ENCODE results near the gene AMY1A.
"Not testable (repeated sequence)": the region's sequence is repeated elsewhere in the genome, so short reads cannot be mapped to it uniquely, and the experiment has no call there.

GRCh38 chr1:103700669-103701068 is 45.1 kb downstream of the AMY1A start:
- not testable (repeated sequence) for TF ChIP-seq EZH2phosphoT487 (IDR thresholded peaks at IDR 0.05; ENCODE audit: unreplicated experiment); POLR2AphosphoS5 (IDR thresholded peaks at IDR 0.05; ENCODE audit: low read depth); CTCF (conservative IDR thresholded peaks at IDR 0.05; ENCODE audit: low read depth in 2 of 2); REST (IDR thresholded peaks at IDR 0.05; ENCODE audit: unreplicated experiment)
